ENCODE data around the gene ZXDC.

DNA sequence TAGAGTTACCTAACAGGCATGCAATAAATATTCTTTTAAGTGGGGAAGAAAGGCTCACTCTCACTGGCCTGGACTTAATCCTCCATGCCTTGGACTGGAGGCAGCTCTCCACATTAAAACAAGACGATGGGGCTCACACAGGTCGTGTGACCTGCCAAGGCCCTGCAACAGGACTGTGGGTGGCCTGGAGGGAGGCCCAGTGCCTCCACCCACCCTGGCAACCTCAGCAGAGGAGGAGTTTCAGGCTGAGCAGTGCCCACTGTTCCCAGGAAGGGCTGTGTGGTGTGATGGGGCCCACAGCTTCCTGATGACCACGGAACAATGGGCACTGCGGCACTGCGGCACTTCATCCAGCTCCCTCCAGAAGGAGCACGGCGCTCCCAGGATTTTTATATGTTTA is 36.3 kb upstream of the ZXDC start:
- TF ChIP-seq, protein P1, sequence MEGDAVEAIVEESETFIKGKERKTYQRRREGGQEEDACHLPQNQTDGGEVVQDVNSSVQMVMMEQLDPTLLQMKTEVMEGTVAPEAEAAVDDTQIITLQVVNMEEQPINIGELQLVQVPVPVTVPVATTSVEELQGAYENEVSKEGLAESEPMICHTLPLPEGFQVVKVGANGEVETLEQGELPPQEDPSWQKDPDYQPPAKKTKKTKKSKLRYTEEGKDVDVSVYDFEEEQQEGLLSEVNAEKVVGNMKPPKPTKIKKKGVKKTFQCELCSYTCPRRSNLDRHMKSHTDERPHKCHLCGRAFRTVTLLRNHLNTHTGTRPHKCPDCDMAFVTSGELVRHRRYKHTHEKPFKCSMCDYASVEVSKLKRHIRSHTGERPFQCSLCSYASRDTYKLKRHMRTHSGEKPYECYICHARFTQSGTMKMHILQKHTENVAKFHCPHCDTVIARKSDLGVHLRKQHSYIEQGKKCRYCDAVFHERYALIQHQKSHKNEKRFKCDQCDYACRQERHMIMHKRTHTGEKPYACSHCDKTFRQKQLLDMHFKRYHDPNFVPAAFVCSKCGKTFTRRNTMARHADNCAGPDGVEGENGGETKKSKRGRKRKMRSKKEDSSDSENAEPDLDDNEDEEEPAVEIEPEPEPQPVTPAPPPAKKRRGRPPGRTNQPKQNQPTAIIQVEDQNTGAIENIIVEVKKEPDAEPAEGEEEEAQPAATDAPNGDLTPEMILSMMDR (IDR thresholded peaks at IDR 0.05) = no peak
- no peak for TF ChIP-seq POLR2AphosphoS5 (IDR thresholded peaks at IDR 0.05; ENCODE audit: insufficient read depth in 1 of 2, low read depth in 1 of 2)
